ENCODE results near the gene SPATA9.

The SPATA9 gene

GRCh38 chr5:95627971-95628810, 54.6 kb downstream of the SPATA9 start:
- in situ Hi-C loops (cut with MboI; ENCODE audit: low pct_unique_long_range_greater_than_20kb, low sequenced_read_pairs, unreplicated experiment) = no loop called here
- DNase-seq (ENCODE audit: low spot score) = no peak
- TF ChIP-seq, protein P1, sequence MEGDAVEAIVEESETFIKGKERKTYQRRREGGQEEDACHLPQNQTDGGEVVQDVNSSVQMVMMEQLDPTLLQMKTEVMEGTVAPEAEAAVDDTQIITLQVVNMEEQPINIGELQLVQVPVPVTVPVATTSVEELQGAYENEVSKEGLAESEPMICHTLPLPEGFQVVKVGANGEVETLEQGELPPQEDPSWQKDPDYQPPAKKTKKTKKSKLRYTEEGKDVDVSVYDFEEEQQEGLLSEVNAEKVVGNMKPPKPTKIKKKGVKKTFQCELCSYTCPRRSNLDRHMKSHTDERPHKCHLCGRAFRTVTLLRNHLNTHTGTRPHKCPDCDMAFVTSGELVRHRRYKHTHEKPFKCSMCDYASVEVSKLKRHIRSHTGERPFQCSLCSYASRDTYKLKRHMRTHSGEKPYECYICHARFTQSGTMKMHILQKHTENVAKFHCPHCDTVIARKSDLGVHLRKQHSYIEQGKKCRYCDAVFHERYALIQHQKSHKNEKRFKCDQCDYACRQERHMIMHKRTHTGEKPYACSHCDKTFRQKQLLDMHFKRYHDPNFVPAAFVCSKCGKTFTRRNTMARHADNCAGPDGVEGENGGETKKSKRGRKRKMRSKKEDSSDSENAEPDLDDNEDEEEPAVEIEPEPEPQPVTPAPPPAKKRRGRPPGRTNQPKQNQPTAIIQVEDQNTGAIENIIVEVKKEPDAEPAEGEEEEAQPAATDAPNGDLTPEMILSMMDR (IDR thresholded peaks at IDR 0.05; ENCODE audit: extremely low read depth, insufficient read depth, missing control alignments) = no peak

DNA sequence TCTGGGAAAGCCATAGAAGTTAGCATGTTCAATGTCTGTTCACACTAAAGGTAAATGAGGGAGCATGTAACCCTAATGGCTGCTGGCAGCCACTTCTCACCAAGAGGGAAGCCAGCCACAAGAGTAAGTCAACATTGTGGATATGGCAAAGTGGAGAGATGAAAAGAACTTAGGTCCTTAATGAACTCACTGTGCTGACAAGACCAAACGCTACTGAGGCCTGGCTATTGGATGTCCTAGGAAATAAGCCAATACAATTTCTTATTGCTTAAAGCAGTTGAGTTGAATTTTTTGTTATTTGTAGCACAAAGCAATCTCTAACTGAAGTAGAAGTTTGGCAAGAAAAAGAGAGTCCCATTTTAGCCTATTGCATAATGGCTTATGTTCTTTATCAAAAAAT, 56.1 kb downstream of the SPATA9 start:
- in situ Hi-C loops (cut with MboI; ENCODE audit: low pct_unique_long_range_greater_than_20kb, low sequenced_read_pairs, unreplicated experiment) = no loop called here
- TF ChIP-seq, protein P1 (IDR thresholded peaks at IDR 0.05; ENCODE audit: extremely low read depth, insufficient read depth, missing control alignments) = no peak

DNA sequence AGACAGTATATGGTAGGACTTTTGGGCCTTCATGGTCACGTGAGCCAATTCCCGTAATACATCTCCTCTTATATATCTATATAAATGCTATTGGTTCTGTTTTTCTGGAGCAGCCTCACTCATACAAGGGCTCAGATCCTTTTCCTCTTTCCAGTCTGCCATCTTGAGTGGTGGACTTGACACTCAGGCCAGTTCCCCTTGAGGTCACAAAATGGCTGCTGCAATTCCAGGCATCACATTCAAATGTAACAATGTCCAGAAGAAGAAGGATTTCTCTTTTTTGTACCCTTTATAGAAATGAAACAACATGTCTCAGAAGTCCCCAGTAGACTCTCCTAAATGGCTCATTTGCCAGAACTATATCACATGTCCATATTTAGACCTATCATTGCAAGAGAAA, 58.4 kb downstream of the SPATA9 start:
- in situ Hi-C loops (cut with MboI; ENCODE audit: low pct_unique_long_range_greater_than_20kb, low sequenced_read_pairs, unreplicated experiment) = no loop called here
- no peak for DNase-seq (ENCODE audit: low spot score)
- TF ChIP-seq, protein P1 (IDR thresholded peaks at IDR 0.05; ENCODE audit: extremely low read depth, insufficient read depth, missing control alignments) = no peak

More for the DNA sequence above, 56.1 kb downstream of the SPATA9 start:
- DNase-seq (ENCODE audit: low spot score) = no peak

DNA sequence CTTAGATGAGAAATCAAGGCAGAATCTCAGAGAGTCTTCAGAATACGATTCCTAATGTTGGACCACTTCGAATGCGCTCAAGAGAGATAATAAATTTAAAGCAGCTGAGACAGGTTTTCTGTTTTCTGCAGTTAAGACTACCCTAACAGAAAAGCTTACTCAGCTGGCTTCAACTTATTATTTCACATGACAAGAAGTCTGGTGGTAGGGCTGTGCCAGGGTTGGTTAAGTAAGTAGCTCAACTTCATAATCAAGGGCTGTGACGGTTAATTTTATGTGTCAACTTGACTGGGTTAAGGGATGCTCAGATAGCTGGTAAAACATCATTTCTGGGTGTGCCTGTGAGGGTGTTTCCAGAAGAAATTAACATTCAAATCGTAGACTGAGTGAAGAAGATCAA, 59.1 kb downstream of the SPATA9 start:
- TF ChIP-seq, protein P1 (IDR thresholded peaks at IDR 0.05; ENCODE audit: extremely low read depth, insufficient read depth, missing control alignments) = no peak
- in situ Hi-C loops (cut with MboI; ENCODE audit: low pct_unique_long_range_greater_than_20kb, low sequenced_read_pairs, unreplicated experiment) = no loop called here
- no peak for DNase-seq (ENCODE audit: low spot score)

GRCh38 chr5:95621839-95622629, 60.8 kb downstream of the SPATA9 start:
- TF ChIP-seq, protein P1 (IDR thresholded peaks at IDR 0.05; ENCODE audit: extremely low read depth, insufficient read depth, missing control alignments) = no peak
- no peak for DNase-seq (ENCODE audit: low spot score)
- in situ Hi-C loops (cut with MboI; ENCODE audit: low pct_unique_long_range_greater_than_20kb, low sequenced_read_pairs, unreplicated experiment) = no loop called here

DNA sequence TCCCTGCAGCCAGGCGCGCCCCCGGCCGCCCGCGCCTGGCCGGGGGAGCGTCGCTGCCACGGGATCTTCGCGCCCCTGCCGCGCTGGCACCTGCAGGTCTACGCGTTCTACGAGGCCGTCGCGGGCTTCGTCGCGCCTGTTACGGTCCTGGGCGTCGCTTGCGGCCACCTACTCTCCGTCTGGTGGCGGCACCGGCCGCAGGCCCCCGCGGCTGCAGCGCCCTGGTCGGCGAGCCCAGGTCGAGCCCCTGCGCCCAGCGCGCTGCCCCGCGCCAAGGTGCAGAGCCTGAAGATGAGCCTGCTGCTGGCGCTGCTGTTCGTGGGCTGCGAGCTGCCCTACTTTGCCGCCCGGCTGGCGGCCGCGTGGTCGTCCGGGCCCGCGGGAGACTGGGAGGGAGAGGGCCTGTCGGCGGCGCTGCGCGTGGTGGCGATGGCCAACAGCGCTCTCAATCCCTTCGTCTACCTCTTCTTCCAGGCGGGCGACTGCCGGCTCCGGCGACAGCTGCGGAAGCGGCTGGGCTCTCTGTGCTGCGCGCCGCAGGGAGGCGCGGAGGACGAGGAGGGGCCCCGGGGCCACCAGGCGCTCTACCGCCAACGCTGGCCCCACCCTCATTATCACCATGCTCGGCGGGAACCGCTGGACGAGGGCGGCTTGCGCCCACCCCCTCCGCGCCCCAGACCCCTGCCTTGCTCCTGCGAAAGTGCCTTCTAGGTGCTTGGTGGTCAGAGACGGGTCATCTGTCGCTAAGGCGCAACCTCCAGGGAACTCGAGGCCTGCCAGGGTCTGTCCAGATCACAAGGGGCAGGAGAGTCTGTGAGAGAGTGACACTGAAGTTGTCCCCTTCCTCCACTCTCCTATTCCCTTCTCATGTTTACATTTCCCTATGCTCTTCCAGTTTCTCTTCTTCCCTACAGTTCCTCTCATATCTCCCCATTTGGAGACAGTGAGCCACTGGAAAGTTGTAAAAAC, 61.6 kb downstream of the SPATA9 start:
- peak; percentile 58 for DNase-seq (ENCODE audit: low spot score)
- in situ Hi-C loops (cut with MboI; ENCODE audit: low pct_unique_long_range_greater_than_20kb, low sequenced_read_pairs, unreplicated experiment) = no loop called here
- TF ChIP-seq, protein P1 (IDR thresholded peaks at IDR 0.05; ENCODE audit: extremely low read depth, insufficient read depth, missing control alignments) = no peak
